Kidney epithelial cell (primary cell): ENCODE data around the gene RASSF3. TPM values are rescaled to one million over a fixed set of nuclear protein-coding genes. Genes with fewer than 3 reads are reported as not detected.

Experiments used
- DNase-seq: peaks from one replicate; pipeline ENCODE4 v3.0.0-alpha.2; 2010; ENCODE audit warnings: low read depth
- H3K27me3 ChIP-seq: 2 replicates; pipeline ENCODE4 v1.6.0; 2011; ENCODE audit warnings: low read length; ENCODE audit not compliant: control insufficient read depth, insufficient read depth
- H3K36me3 ChIP-seq: 2 replicates; pipeline ENCODE4 v1.5.1; 2011; ENCODE audit warnings: low read length; ENCODE audit not compliant: control insufficient read depth, insufficient read depth
- H3K4me3 ChIP-seq: 2 replicates; pipeline ENCODE4 v1.5.1; 2011; ENCODE audit warnings: low read depth, mild to moderate bottlenecking, control low read depth, low read length
- CTCF ChIP-seq: IDR thresholded peaks from 2 replicates; pipeline ENCODE4 v1.5.1; 2011; ENCODE audit warnings: mild to moderate bottlenecking, moderate library complexity, low read length, control low read depth, inconsistent platforms; ENCODE audit not compliant: insufficient read depth, poor library complexity, severe bottlenecking
- total RNA-seq: library from RNA; depleted of rRNA; stranded (reverse); fragments of >200 nt; gene quantifications from 2 replicates; pipeline ENCODE4 v1.2.3, GENCODE V29; 2015

RASSF3 gene
- total RNA-seq, 1 donor from 2014 or later, result 25.7 TPM

DNA sequence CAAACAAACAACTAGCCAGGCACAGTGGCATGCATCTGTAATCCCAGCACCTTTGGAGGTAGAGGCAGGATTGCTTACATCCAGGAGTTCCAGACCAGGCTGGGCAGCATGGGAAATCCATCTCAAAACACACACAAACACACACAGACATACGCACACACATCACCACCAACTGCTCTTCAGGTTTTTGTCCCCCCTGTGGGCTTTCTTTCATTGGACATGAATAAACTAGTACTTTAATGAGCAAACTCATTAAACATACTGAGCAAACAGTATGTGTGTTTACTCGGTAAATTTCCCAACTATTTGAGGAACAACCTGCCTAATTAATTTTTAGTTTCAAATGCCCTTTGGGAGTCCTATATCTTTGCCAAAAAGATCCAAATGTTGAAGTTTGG, 10.1 kb upstream of the RASSF3 start:
- no peak overlapping the region for H3K4me3 ChIP-seq
- H3K27me3 ChIP-seq, result no peaks in the 10 kb centered on the region
- H3K36me3 ChIP-seq, result no peaks in the 10 kb centered on the region
- no peak for DNase-seq
- TF ChIP-seq CTCF, result no peak

- H3K27me3 ChIP-seq, result no peaks in the 10 kb centered on the region
These were observed 7.0 kb upstream of the RASSF3 start for GRCh38 chr12:64603183-64603841.

GRCh38 chr12:64608901-64609535, 1.3 kb upstream of the RASSF3 start:
- no peaks in the 10 kb centered on the region for H3K27me3 ChIP-seq
- DNase-seq, result no peak
- H3K4me3 ChIP-seq, result peak overlapping the region; percentile 85
- peak; percentile 10 for TF ChIP-seq CTCF
- no peaks in the 10 kb centered on the region for H3K36me3 ChIP-seq

More at GRCh38 chr12:64603183-64603841, 7.0 kb upstream of the RASSF3 start:
- H3K36me3 ChIP-seq, result no peaks in the 10 kb centered on the region
- H3K4me3 ChIP-seq, result no peak overlapping the region
- TF ChIP-seq CTCF, result no peak
- no peak for DNase-seq

- Histone ChIP-seq H3K4me3 (peak overlapping the region; percentile 85), H3K36me3 (no peaks in the 10 kb centered on the region), H3K27me3 (no peaks in the 10 kb centered on the region)
- DNase-seq, result no peak
- TF ChIP-seq CTCF, result no peak
These were observed 688 bp upstream of the RASSF3 start for GRCh38 chr12:64609536-64610078.

DNA sequence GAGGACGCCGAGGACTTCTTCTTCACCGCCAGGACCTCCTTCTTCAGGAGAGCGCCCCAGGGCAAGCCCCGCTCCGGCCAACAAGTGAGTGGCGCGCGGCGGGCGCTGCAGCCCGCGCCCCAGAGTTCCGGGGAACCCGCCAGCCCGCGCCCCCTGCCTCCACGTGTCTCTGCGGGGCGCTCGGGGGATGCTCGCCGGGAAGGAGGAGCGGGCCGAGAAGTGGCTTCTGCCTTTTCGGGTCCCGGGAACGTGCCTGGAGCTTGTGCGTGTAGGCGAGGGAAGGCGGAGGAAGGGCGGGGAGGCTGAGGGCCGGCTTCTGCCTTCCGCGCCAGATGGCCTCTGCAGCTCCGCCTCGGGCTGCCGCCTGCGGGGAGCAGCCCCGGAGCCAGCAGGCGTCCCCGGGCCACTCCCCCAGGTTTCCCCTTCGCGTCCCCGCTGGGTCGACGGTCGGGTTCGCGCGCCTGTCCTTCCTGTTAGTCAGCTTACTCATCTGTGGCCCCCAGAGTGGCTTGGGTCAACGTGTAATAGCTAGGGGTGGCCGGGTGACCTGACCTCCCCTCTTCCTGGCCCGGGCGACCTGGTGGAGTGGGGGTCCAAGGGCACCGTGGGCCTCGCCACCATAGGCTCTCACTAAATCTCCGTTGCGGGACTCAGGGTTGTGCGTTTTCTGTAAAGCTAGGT, 505 bp downstream of the RASSF3 start:
- no peak for TF ChIP-seq CTCF
- H3K36me3 ChIP-seq, result no peaks in the 10 kb centered on the region
- H3K27me3 ChIP-seq, result no peaks in the 10 kb centered on the region
- H3K4me3 ChIP-seq, result peak overlapping the region; percentile 85
- DNase-seq, result no peak
